ENCODE data around the gene SH3D21.

DNA sequence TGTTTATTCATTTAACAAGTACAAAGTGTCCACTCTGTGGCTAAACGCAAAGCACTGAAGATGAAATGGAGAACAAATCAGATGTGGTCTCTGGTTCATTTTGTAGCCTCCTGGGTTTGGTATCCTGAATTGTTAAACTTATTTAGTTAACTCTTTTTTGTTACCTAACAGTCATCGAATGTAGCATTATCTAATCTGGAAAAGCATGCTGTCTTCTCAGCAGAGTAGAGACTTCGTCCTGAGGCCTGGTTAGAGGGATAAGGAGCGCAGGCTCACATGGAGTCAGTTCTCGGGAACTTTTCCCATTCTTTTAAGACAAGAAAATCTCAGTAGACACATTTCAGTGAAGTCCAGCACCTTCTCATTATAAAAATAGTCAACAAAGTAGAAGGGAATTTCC lies 33.1 kb upstream of the SH3D21 start:
- TF ChIP-seq, protein P1, sequence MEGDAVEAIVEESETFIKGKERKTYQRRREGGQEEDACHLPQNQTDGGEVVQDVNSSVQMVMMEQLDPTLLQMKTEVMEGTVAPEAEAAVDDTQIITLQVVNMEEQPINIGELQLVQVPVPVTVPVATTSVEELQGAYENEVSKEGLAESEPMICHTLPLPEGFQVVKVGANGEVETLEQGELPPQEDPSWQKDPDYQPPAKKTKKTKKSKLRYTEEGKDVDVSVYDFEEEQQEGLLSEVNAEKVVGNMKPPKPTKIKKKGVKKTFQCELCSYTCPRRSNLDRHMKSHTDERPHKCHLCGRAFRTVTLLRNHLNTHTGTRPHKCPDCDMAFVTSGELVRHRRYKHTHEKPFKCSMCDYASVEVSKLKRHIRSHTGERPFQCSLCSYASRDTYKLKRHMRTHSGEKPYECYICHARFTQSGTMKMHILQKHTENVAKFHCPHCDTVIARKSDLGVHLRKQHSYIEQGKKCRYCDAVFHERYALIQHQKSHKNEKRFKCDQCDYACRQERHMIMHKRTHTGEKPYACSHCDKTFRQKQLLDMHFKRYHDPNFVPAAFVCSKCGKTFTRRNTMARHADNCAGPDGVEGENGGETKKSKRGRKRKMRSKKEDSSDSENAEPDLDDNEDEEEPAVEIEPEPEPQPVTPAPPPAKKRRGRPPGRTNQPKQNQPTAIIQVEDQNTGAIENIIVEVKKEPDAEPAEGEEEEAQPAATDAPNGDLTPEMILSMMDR (IDR thresholded peaks at IDR 0.05; ENCODE audit: borderline replicate concordance, extremely low read depth, low read length, poor library complexity, severe bottlenecking): no peak
- no peak for TF ChIP-seq EZH2 (IDR thresholded peaks at IDR 0.05; ENCODE audit: borderline replicate concordance, low read depth, low read length, severe bottlenecking)
